SK-MEL-5 (cell line): ENCODE measurements around the gene NAA80. TPM values are rescaled to one million over a fixed set of nuclear protein-coding genes. Genes with fewer than 3 reads are reported as not detected.

Experiments used
- DNase-seq: peaks from one replicate; pipeline ENCODE4 v3.0.0-alpha.2; 2016; ENCODE audit warnings: low read depth, low spot score
- in situ Hi-C: cut with HindIII; loops from 2 replicates; pipeline ENCODE4 v1.10.0; 2016; ENCODE audit warnings: low sequenced_read_pairs, high pct_unique_total_duplicates, low pct_unique_long_range_greater_than_20kb
- total RNA-seq: library from RNA; depleted of rRNA; stranded (reverse); fragments of >200 nt; shearing (Covaris generic); gene quantifications from 2 replicates; pipeline ENCODE4 v1.2.3, GENCODE V29; 2014; rRNA removed

NAA80 gene
- total RNA-seq, 1 experiment from 2014 or later: 4.6 TPM

DNA sequence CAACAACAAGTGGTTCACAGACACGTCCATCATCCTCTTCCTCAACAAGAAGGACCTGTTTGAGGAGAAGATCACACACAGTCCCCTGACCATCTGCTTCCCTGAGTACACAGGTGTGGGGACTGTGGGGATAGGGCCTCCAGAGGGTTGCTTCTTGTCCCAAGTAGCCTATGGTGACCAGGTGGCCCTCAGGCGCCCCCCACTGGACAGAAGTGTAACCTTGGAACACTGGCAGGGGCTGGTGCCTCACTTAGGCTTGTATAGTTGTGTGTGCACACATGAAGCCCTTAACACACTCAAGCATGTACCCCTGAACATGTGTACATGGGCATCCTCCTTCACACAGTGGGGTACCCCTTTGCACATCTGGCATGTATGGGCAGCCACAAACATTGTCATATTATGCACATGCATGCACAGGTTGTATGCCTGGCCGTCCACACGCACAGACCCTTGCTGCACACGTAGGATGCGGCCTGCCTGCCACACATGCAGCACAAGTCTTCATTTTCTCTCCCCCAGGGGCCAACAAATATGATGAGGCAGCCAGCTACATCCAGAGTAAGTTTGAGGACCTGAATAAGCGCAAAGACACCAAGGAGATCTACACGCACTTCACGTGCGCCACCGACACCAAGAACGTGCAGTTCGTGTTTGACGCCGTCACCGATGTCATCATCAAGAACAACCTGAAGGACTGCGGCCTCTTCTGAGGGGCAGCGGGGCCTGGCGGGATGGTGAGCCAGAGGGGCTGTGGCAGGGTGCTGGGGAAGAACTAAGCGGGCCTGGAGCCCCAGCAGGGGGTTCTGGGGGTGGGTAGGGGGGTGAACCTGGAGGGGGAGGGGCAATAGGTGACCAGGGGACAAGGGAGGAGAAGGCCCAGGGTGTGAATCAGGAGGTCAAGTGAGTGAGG, 42.0 kb downstream of the NAA80 start:
- peak; percentile 59 for DNase-seq
- in situ Hi-C loops: no loop called here

DNA sequence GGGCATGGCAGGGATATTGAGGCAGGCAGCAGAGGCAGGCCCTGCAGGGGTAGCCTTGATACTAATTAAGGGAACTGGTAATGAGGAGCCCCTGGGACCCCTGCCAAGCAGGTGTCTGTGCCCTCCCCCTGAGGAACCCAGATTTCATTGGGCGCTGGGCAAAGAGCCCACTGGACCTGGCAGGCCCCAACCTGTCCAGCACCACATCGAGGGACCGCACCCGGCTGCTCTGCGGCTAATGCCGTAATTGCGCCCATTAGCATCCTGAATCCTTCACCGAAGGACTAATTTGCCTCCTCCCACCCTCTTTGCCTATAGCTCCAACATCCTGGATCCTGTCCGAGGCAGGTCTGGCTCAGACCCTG, 44.0 kb downstream of the NAA80 start:
- in situ Hi-C loops: no loop called here
- DNase-seq: no peak

DNA sequence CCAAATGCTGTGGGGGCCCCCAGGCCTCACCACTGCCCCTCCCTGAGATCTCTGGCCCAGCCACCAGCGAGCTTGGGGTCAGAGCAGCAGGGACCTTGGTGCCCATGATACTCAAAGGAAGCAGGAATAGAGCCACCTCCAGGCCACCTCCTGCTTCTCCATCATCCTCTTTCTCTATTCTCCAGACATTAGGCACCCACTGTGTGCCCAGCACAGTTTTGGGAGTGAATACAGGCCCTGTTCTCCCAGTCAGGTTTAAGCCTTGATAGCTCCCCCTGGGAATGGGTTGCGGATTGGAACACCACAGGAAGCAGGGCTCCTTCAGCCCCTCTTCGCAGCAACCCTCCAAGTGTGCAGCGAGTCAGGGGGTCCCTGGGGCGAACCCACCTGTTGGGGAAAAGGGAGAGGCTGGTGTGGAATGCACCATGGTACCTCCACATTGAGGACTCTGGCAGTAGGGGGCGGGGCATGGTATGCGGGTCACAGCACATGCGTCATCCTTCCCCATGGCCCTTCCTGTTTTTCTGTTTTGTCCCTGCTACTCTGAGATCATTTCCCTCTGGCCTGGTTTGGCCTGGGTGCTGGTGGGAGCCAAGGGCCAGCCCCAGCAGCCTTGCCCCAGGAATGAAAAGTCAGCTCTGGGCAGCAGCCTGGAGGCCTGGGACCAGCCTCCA, 44.5 kb downstream of the NAA80 start:
- in situ Hi-C loops: no loop called here
- no peak for DNase-seq

DNA sequence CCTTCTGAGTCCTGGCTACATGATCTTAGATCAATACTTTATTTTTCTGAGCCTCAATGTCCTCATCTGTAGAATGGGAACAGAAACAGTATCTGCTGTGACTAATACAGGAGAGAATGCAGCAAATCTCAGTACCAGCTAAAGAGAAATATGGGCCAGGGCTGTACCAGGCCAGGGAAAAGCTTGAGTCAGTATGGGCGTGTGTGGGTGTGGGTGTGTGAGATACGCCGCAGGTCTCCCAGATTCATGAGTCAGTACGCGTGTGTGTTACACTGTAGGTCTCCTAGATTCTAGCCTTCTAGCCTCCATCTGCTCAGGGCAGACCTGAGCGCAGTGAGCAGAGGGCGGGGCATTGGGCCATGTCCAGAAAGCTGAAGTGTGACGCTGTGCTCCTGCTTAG, 48.0 kb downstream of the NAA80 start:
- no peak for DNase-seq
- in situ Hi-C loops: no loop called here

DNA sequence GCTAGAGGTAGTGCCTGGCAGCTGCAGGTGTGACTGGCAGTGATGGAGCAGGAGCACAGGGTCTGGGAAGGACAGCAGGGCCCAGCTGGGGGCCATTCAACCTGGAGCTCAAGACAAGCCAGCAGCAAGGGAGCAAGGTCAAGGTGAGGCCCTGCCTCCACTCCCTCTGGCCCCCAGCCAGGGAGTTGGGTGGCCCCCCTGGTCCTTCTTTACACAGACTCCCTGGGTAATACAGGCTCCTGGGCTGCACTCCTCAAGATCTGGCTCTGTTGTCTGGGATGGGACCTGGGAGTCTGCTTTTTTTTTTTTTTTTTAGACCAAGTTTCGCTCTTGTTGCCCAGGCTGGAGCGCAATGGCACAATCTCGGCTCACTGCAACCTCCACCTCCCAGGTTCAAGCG, 48.7 kb downstream of the NAA80 start:
- DNase-seq: no peak
- in situ Hi-C loops: no loop called here

DNA sequence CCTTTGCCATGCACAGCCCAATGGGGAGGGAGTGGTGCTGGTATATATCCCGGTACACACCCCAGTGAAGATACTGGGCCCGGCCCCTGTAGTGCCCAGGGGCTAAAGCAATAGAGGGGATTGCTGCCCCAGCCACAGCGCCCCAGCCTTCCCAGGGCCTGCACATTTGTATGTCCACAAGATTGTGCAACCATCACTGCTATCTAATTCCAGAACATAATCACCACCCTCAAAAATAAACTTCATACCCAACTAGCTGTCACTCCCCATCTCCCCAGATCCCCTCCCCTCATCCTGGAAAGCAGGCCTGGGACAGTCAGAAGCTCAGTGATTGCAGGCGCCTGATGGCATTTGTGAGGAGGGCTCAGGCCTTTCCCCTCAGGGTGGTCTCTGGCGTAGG, 49.7 kb downstream of the NAA80 start:
- DNase-seq: no peak
- in situ Hi-C loops: no loop called here

DNA sequence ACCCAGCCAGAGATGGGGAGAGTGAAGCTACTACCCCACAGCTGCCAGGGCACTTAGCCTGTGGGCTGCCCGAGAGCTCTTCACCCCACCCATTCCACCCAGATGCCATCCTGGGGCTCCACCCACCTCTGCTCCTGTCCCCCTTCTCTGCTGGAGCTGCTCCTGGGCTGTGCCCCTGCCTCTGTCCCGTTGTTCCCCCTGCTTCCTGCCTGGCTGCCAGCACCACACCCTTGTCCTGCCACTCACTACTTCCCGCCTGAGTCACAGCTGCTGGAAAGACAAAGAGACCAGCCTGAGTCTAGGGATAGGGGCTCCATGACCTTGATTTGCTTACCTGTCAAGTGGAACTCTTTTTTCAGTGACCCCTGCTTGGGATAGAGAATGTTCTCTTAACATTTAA, 50.8 kb downstream of the NAA80 start:
- no peak for DNase-seq

DNA sequence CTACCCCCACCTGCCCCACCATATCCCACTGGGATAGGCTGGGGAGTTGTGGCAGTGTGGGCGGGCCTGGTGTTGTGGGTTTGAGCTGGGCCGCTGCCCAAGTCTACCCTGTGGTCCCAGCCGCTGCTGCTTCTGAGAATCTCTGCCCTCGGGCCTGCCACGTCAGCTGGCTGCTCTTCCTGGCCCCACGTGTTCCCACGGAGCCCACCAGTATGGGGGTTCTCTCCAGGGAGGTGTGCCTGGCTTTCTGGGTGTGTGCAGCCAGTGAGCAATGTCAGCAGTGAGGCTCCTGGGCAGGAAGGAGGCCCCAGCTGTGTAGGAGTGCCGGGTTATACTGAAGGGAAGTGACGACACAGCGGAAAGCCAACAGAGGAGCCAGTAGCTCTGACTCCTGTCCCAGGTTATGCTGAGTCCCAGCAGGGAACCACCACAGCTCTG, 52.7 kb downstream of the NAA80 start:
- in situ Hi-C loops: no loop called here
- peak; percentile 60 for DNase-seq

More for the DNA sequence above, 50.8 kb downstream of the NAA80 start:
- in situ Hi-C loops: no loop called here

Other genes starting within 250 kb of the NAA80 start
- 95.6 and 106 TPM in 2 replicates for gene RBM5, start 210.5 kb downstream of the NAA80 start, total RNA-seq
- gene SEMA3F, start 144.1 kb downstream of the NAA80 start, total RNA-seq: 1.5 and 2.5 TPM in 2 replicates
- not detected in 2 replicates for gene GNAT1, start 107.8 kb downstream of the NAA80 start, total RNA-seq
- 0.13 and 0.42 TPM in 2 replicates for gene SLC38A3, start 94.1 kb downstream of the NAA80 start, total RNA-seq
- gene GNAI2, start 63.2 kb downstream of the NAA80 start, total RNA-seq: 73.8 and 77.3 TPM in 2 replicates
- gene SEMA3B, start 30.3 kb downstream of the NAA80 start, total RNA-seq: 0.85 and 0.96 TPM in 2 replicates
- gene LSMEM2, start 20.3 kb downstream of the NAA80 start, total RNA-seq: not detected in 2 replicates
- 80.5 and 80.7 TPM in 2 replicates for gene IFRD2, start 7.0 kb downstream of the NAA80 start, total RNA-seq
- gene HYAL3, start within 50 bp of the NAA80 start, total RNA-seq: 4.1 and 5.7 TPM in 2 replicates
- 0.24 and 1.1 TPM in 2 replicates for gene HYAL1, start 4.2 kb upstream of the NAA80 start, total RNA-seq
- gene HYAL2, start 23.3 kb upstream of the NAA80 start, total RNA-seq: 78.5 and 86.4 TPM in 2 replicates
- gene TUSC2, start 28.8 kb upstream of the NAA80 start, total RNA-seq: 32.4 and 34.4 TPM in 2 replicates
- 8.3 and 9.3 TPM in 2 replicates for gene RASSF1, start 41.4 kb upstream of the NAA80 start, total RNA-seq
- gene ZMYND10, start 46.3 kb upstream of the NAA80 start, total RNA-seq: 0.61 TPM in 1 of 2 replicates, not detected in the other
- gene NPRL2, start 51.4 kb upstream of the NAA80 start, total RNA-seq: 21.9 and 24.3 TPM in 2 replicates
- 31.6 and 42.1 TPM in 2 replicates for gene CYB561D2, start 51.5 kb upstream of the NAA80 start, total RNA-seq
- 40.8 and 45.5 TPM in 2 replicates for gene TMEM115, start 60.1 kb upstream of the NAA80 start, total RNA-seq
- 0.21 and 0.80 TPM in 2 replicates for gene CACNA2D2, start 204.2 kb upstream of the NAA80 start, total RNA-seq